Right lobe of liver (tissue), 4 donors: ENCODE results near the gene TGM2.

ENCODE experiments used
- POLR2A ChIP-seq: fragments of 450-650 bp; IDR thresholded peaks from one replicate; pipeline ENCODE4 v1.6.1; 2017; ENCODE audit warnings: antibody characterized with exemption, mild to moderate bottlenecking
- TF ChIP-seq, protein P1 (sequence below), 4 donors: fragments of 200-600 bp in 3 of 4; fragments of 450-650 bp in 1 of 4; IDR thresholded peaks; one replicate each; pipeline versions ENCODE4 v1.5.1 to v1.8.0; 2016 to 2022; ENCODE audit warnings: antibody characterized with exemption in 4 of 4, mild to moderate bottlenecking in 2 of 4
- donor health status: DM: no; HTN: no; CAD: no.
- donor health status: DM: no; HTN: no; CAD: no.
- donor health status: DM: no; HTN: yes; CAD: no.

DNA sequence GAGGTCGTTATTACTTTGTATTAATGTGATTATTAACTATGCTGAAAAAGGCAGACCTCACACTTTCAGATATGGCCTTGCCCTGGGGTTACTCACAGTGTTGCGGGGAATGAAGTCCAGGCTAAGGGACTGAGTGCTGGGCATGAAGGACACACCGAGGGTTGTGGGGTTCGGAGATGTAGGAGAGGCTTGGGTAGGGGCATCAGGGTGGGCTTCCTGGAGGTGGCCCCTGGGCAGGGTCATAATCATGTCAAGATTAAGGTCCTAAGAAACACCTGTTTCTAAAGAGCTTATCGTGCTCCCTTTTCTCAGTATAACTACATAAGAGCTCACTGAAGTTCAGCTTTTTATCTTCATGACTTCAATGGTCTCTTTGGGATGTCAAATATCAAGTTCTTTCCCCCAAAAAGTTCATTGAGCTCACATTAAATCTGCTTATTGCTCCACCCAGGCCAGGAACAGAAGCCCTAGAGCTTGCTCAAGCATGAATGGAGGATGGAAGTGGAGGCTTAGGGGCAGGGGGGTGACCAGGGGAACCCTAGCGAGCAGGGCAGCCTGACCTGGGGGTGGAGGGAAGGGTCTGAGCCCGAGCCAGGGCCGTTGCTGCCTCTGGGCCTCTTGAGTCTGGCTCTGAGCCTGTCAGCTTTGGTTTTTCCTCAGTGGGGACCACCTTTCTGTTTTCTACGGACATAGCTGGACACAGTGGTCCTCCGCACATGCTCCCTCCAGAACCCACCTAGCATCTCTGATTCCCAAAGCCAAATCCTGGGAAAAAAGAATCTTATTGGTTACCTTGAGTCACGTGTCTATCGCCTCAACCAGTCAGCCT, 37.3 kb upstream of the TGM2 start:
- TF ChIP-seq POLR2A: no peak
- TF ChIP-seq, protein P1, sequence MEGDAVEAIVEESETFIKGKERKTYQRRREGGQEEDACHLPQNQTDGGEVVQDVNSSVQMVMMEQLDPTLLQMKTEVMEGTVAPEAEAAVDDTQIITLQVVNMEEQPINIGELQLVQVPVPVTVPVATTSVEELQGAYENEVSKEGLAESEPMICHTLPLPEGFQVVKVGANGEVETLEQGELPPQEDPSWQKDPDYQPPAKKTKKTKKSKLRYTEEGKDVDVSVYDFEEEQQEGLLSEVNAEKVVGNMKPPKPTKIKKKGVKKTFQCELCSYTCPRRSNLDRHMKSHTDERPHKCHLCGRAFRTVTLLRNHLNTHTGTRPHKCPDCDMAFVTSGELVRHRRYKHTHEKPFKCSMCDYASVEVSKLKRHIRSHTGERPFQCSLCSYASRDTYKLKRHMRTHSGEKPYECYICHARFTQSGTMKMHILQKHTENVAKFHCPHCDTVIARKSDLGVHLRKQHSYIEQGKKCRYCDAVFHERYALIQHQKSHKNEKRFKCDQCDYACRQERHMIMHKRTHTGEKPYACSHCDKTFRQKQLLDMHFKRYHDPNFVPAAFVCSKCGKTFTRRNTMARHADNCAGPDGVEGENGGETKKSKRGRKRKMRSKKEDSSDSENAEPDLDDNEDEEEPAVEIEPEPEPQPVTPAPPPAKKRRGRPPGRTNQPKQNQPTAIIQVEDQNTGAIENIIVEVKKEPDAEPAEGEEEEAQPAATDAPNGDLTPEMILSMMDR (IDR thresholded peaks at IDR 0.05): no peak
